GM18498 (cell line): Measurements from ENCODE around the gene AP3S2.
"Not testable (repeated sequence)": the region's sequence is repeated elsewhere in the genome, so short reads cannot be mapped to it uniquely, and the experiment has no call there.

Source experiments
- ATAC-seq: cut with Tn5 transposase; IDR thresholded peaks from one replicate; pipeline ENCODE4 v1.9.1; 2021; ENCODE audit warnings: mild to moderate bottlenecking, moderate library complexity; ENCODE audit not compliant: unreplicated experiment

AP3S2 gene

GRCh38 chr15:89893696-89894447 lies at the start of gene AP3S2:
Gene AP3S2 (minus strand): TSS chr15:89893994. CDS start chr15:89893949, 45 bp downstream.
- ATAC-seq, result peak; percentile 92

GRCh38 chr15:89939910-89940309 lies 46.1 kb upstream of the AP3S2 start:
- no peak for ATAC-seq

- ATAC-seq, result not testable (repeated sequence)
These were observed 45.6 kb upstream of the AP3S2 start for GRCh38 chr15:89939377-89939776.

- no peak for ATAC-seq
These were observed 43.9 kb upstream of the AP3S2 start for GRCh38 chr15:89937365-89938350.

- no peak for ATAC-seq
These were observed 43.0 kb upstream of the AP3S2 start for GRCh38 chr15:89936786-89937265.

GRCh38 chr15:89936051-89936785 lies 42.4 kb upstream of the AP3S2 start:
- ATAC-seq, result no peak

- no peak for ATAC-seq
These were observed 39.1 kb upstream of the AP3S2 start for GRCh38 chr15:89932880-89933279.

- no peak for ATAC-seq
These were observed 34.6 kb upstream of the AP3S2 start for GRCh38 chr15:89928421-89928820.

- no peak for ATAC-seq
These were observed 32.4 kb upstream of the AP3S2 start for GRCh38 chr15:89926158-89926557.

- no peak for ATAC-seq
These were observed 23.8 kb upstream of the AP3S2 start for GRCh38 chr15:89917442-89918101.

GRCh38 chr15:89916660-89917059 lies 22.9 kb upstream of the AP3S2 start:
- ATAC-seq, result no peak

- no peak for ATAC-seq
These were observed 19.0 kb upstream of the AP3S2 start, which contains the start of gene ARPIN for GRCh38 chr15:89912674-89913396. Gene ARPIN (minus strand): TSS chr15:89912952. CDS start chr15:89912835, 117 bp downstream.

- no peak for ATAC-seq
These were observed 18.4 kb upstream of the AP3S2 start for GRCh38 chr15:89912145-89912673.

- no peak for ATAC-seq
These were observed 17.3 kb upstream of the AP3S2 start for GRCh38 chr15:89910891-89911626.

GRCh38 chr15:89909611-89910010 lies 15.8 kb upstream of the AP3S2 start:
- no peak for ATAC-seq

GRCh38 chr15:89908226-89908625 lies 14.4 kb upstream of the AP3S2 start:
- no peak for ATAC-seq

- ATAC-seq, result no peak
These were observed 13.5 kb upstream of the AP3S2 start for GRCh38 chr15:89907289-89907688.

GRCh38 chr15:89905846-89906378 lies 12.1 kb upstream of the AP3S2 start:
- ATAC-seq, result no peak
